Gastroesophageal sphincter (tissue), 3 donors: ENCODE measurements around the gene CD300LG.

Experiments
- POLR2A ChIP-seq, 2 donors: fragments of 450-650 bp; IDR thresholded peaks; one replicate each; pipeline ENCODE4 v1.6.1; 2017; ENCODE audit warnings: antibody characterized with exemption in 2 of 2, mild to moderate bottlenecking in 2 of 2, moderate library complexity in 1 of 2
- TF ChIP-seq, protein P1 (sequence below), 4 experiments: fragments of 200-600 bp in 2 of 4; fragments of 450-650 bp in 2 of 4; sonication (generic) in 1 of 4; IDR thresholded peaks; one replicate each; pipeline ENCODE4 v1.5.1; 2017 to 2019; ENCODE audit warnings: antibody characterized with exemption in 4 of 4, mild to moderate bottlenecking in 2 of 4, moderate library complexity in 2 of 4

DNA sequence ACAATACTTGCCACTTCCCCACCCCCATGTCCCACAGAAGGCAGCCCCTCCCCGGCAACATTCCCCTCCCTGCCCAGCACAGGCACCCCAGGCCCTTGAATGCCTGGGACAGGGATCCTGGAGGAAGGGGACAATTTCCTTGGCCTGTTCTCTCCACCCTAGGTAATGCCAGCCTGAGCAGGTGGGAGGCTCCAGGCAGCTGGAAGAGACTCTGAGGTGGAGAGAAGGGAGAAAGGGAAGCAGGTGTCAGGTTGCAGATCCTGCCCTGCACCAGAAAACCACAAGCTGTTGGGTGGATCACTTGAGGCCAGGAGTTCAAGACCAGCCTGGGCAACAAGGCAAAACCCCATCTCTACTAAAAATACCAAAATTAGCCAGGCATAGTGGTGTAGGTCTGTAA lies 51.5 kb downstream of the CD300LG start:
- TF ChIP-seq, protein P1, sequence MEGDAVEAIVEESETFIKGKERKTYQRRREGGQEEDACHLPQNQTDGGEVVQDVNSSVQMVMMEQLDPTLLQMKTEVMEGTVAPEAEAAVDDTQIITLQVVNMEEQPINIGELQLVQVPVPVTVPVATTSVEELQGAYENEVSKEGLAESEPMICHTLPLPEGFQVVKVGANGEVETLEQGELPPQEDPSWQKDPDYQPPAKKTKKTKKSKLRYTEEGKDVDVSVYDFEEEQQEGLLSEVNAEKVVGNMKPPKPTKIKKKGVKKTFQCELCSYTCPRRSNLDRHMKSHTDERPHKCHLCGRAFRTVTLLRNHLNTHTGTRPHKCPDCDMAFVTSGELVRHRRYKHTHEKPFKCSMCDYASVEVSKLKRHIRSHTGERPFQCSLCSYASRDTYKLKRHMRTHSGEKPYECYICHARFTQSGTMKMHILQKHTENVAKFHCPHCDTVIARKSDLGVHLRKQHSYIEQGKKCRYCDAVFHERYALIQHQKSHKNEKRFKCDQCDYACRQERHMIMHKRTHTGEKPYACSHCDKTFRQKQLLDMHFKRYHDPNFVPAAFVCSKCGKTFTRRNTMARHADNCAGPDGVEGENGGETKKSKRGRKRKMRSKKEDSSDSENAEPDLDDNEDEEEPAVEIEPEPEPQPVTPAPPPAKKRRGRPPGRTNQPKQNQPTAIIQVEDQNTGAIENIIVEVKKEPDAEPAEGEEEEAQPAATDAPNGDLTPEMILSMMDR (IDR thresholded peaks at IDR 0.05), result no peak
- no peak for TF ChIP-seq POLR2A (IDR thresholded peaks at IDR 0.05)
